ENCODE results near the gene PASK.

DNA sequence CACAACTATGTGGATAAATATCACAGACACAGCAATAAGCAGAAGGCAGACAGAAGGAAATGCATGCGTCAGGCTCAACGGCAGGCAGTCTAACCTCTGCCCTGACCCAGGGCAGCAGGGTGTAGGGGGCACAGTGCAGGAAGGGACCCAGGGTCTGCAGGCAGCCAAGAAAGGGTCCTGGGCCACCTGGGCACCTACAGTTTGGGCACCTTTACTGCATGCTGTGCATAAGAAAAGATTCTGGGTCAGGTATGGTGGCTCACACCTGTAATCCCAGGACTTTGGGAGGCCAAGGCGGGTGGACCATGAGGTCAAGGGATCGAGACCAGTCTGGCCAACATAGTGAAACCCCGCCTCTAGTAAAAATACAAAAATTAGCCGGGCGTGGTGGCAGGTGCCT is 17.7 kb downstream of the PASK start:
- TF ChIP-seq, protein P1, sequence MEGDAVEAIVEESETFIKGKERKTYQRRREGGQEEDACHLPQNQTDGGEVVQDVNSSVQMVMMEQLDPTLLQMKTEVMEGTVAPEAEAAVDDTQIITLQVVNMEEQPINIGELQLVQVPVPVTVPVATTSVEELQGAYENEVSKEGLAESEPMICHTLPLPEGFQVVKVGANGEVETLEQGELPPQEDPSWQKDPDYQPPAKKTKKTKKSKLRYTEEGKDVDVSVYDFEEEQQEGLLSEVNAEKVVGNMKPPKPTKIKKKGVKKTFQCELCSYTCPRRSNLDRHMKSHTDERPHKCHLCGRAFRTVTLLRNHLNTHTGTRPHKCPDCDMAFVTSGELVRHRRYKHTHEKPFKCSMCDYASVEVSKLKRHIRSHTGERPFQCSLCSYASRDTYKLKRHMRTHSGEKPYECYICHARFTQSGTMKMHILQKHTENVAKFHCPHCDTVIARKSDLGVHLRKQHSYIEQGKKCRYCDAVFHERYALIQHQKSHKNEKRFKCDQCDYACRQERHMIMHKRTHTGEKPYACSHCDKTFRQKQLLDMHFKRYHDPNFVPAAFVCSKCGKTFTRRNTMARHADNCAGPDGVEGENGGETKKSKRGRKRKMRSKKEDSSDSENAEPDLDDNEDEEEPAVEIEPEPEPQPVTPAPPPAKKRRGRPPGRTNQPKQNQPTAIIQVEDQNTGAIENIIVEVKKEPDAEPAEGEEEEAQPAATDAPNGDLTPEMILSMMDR (IDR thresholded peaks at IDR 0.05 in 8 of 11, conservative IDR thresholded peaks at IDR 0.05 in 3 of 11): no peak
- TF ChIP-seq POLR2AphosphoS5 (IDR thresholded peaks at IDR 0.05): no peak

Measured in spleen (tissue), 7 donors.